Kidney epithelial cell (primary cell): ENCODE data around the gene PIN1. TPM values are rescaled to one million over a fixed set of nuclear protein-coding genes. Genes with fewer than 3 reads are reported as not detected.

Experiments used
- DNase-seq: peaks from one replicate; pipeline ENCODE4 v3.0.0-alpha.2; 2010; ENCODE audit warnings: low read depth
- H3K27me3 ChIP-seq: 2 replicates; pipeline ENCODE4 v1.6.0; 2011; ENCODE audit warnings: low read length; ENCODE audit not compliant: control insufficient read depth, insufficient read depth
- H3K36me3 ChIP-seq: 2 replicates; pipeline ENCODE4 v1.5.1; 2011; ENCODE audit warnings: low read length; ENCODE audit not compliant: control insufficient read depth, insufficient read depth
- H3K4me3 ChIP-seq: 2 replicates; pipeline ENCODE4 v1.5.1; 2011; ENCODE audit warnings: low read depth, mild to moderate bottlenecking, control low read depth, low read length
- CTCF ChIP-seq: IDR thresholded peaks from 2 replicates; pipeline ENCODE4 v1.5.1; 2011; ENCODE audit warnings: mild to moderate bottlenecking, moderate library complexity, low read length, control low read depth, inconsistent platforms; ENCODE audit not compliant: insufficient read depth, poor library complexity, severe bottlenecking
- total RNA-seq: library from RNA; depleted of rRNA; stranded (reverse); fragments of >200 nt; gene quantifications from 2 replicates; pipeline ENCODE4 v1.2.3, GENCODE V29; 2015

The PIN1 gene
- total RNA-seq, 1 donor from 2014 or later: 102 TPM

DNA sequence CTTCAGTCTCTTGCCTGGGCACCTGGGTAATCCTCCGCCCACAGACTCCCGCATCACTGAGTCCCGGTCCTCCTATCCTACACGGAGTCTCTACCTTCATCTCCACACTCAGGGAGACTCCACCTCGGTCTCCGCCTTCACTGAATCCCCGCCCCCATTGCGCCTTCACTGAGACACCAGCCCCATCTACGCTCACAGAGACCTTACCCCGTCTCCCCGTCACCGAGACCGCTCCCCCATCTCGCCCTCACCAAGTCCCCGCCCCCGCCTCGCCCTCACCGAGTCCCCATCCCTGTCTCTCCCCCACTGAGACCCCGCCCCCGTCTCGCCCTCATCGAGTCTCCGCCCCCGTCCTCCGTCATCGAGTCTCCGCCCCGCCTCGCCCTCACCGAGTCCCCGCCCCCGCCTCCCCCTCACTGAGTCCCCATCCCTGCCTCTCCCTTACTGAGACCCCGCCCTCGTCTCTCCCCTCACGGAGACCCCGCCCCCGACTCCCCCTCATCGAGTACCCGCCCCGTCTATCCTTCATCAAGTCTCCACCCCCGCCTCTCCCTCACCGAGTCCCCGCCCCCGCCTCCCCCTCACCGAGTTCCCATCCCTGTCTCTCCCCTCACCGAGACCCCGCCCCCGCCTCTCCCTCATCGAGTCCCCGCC, 43.4 kb upstream of the PIN1 start:
- DNase-seq: peak; percentile 74

DNA sequence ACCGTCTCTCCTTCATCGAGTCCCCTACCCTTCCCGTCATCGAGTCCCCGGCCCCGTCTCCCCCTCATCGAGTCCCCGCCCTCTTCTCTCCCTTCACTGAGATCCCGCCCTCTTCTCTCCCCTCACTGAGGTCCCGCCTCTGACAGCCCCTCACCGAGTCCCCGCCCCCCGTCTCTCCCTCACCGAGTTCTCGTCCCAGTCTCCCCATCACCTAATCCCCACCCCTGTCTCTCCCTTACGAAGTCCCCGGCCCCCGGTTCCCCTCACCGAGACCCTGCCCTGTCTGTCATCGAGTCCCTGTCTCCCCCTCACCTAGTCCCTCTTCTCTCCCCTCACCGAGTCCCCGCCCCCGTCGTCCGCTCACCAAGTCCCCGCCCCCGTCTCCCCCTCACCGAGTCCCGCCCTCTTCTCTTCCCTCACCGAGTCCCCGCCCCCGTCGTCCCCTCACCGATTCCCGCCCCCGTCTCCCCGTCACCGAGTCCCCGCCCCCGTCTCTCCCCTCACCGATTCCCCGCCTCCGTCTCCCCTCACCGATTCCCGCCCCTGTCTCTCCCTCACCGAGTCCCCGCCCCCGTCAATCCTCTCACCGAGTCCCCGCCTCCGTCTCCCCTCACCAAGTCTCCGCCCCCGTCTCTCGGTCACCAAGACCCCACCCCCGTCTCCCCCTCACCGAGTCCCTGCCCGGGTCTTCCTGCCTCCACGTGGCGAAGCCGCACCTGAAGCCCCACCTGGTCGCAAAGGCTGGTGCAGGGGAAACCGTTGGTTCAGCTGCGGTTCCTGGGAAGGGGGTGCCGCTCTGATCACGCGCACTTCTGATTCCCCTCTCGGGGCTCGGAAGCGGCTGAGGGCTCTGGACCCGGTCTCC, 42.7 kb upstream of the PIN1 start:
- Histone ChIP-seq H3K4me3 (peak overlapping the region; percentile 75), H3K27me3 (no peaks in the 10 kb centered on the region), H3K36me3 (no peaks in the 10 kb centered on the region)
- no peak for TF ChIP-seq CTCF
- peak; percentile 57 for DNase-seq

More for the DNA sequence above, 43.4 kb upstream of the PIN1 start:
- H3K27me3 ChIP-seq: no peaks in the 10 kb centered on the region
- TF ChIP-seq CTCF: no peak
- no peaks in the 10 kb centered on the region for H3K36me3 ChIP-seq
- H3K4me3 ChIP-seq: peak overlapping the region; percentile 75

GRCh38 chr19:9793071-9793591, 42.0 kb upstream of the PIN1 start:
- Histone ChIP-seq H3K4me3 (peak overlapping the region; percentile 75), H3K27me3 (no peaks in the 10 kb centered on the region), H3K36me3 (no peaks in the 10 kb centered on the region)
- no peak for TF ChIP-seq CTCF
- DNase-seq: no peak

DNA sequence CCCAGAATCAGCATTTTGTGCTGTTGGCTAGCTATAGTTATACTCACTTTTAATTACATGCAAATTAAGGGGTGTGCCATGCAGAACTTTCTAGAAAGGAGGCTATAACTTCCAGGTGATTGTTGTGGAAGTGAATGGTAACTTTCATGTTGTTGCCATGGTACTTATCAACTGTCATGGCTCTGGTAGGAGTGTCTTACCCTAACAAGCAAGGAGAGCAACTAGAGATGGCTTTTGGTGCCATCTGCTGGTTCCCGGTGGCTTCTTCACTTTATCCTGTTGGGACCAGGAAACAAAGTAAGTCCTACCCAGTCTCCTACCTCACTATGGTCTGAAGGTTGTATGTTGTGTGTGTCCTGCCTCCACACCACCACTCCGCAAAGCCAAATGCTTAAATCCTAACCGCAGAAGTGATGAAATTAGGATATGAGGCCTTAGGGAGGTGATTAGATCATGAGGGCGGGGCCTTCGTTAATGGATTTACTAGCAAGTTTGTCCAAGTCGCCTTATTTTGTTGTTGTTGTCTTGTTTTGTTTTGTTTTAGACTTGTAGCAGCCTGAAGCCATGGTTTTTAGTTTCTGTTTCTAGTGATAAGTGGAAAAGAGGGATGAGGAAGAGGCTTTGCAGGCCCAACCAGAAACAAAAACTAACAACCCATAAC, 38.9 kb upstream of the PIN1 start:
- DNase-seq: peak; percentile 72
- no peaks in the 10 kb centered on the region for H3K27me3 ChIP-seq
- no peaks in the 10 kb centered on the region for H3K36me3 ChIP-seq
- H3K4me3 ChIP-seq: no peak overlapping the region
- TF ChIP-seq CTCF: peak; percentile 76

GRCh38 chr19:9797871-9798270, 37.2 kb upstream of the PIN1 start:
- TF ChIP-seq CTCF: no peak
- no peak for DNase-seq
- Histone ChIP-seq H3K4me3 (no peak overlapping the region), H3K27me3 (no peaks in the 10 kb centered on the region), H3K36me3 (no peaks in the 10 kb centered on the region)
